GM21576 (cell line): ENCODE data around the gene MAP2K3.

Experiments
- ATAC-seq: cut with Tn5 transposase; IDR thresholded peaks from one replicate; pipeline ENCODE4 v1.9.1; 2021; ENCODE audit warnings: mild to moderate bottlenecking, moderate library complexity; ENCODE audit not compliant: unreplicated experiment

Gene MAP2K3

GRCh38 chr17:21284319-21285163 is at the start of gene MAP2K3:
Gene MAP2K3, plus strand, starts transcription at chr17:21284711. Its CDS starts 210 bp downstream, at chr17:21284921.
- peak; percentile 72 for ATAC-seq

GRCh38 chr17:21235921-21236320 is 48.6 kb upstream of the MAP2K3 start:
- no peak for ATAC-seq

GRCh38 chr17:21239680-21240368 is 44.7 kb upstream of the MAP2K3 start:
- ATAC-seq = no peak

- no peak for ATAC-seq
Observed at GRCh38 chr17:21240369-21241055, 44.0 kb upstream of the MAP2K3 start.

- ATAC-seq = no peak
Observed at GRCh38 chr17:21241564-21241963, 42.9 kb upstream of the MAP2K3 start.

- ATAC-seq = no peak
Observed at GRCh38 chr17:21242026-21242697, 42.3 kb upstream of the MAP2K3 start.

- ATAC-seq = no peak
Observed at GRCh38 chr17:21242780-21243515, 41.6 kb upstream of the MAP2K3 start.

GRCh38 chr17:21243516-21244303 is 40.8 kb upstream of the MAP2K3 start:
- ATAC-seq = no peak

GRCh38 chr17:21245639-21246084 is 38.8 kb upstream of the MAP2K3 start:
- ATAC-seq = no peak

GRCh38 chr17:21246698-21247097 is 37.8 kb upstream of the MAP2K3 start:
- no peak for ATAC-seq

GRCh38 chr17:21247552-21248258 is 36.8 kb upstream of the MAP2K3 start:
- ATAC-seq = no peak

GRCh38 chr17:21248500-21248899 is 36.0 kb upstream of the MAP2K3 start:
- ATAC-seq = no peak

GRCh38 chr17:21249086-21249795 is 35.3 kb upstream of the MAP2K3 start:
- ATAC-seq = no peak

GRCh38 chr17:21249920-21250703 is 34.4 kb upstream of the MAP2K3 start:
- ATAC-seq = no peak

GRCh38 chr17:21250854-21251253 is 33.7 kb upstream of the MAP2K3 start:
- ATAC-seq = no peak

- ATAC-seq = no peak
Observed at GRCh38 chr17:21251337-21252010, 33.0 kb upstream of the MAP2K3 start.

GRCh38 chr17:21252289-21252795 is 32.2 kb upstream of the MAP2K3 start:
- ATAC-seq = no peak
